GM19372 (cell line): Measurements from ENCODE around the gene XYLT1.

Experiments
- ATAC-seq: cut with Tn5 transposase; IDR thresholded peaks from one replicate; pipeline ENCODE4 v1.9.1; 2021; ENCODE audit warnings: mild to moderate bottlenecking, low read depth, moderate library complexity; ENCODE audit not compliant: unreplicated experiment

The XYLT1 gene

GRCh38 chr16:17241264-17241835 is 229.4 kb downstream of the XYLT1 start:
- ATAC-seq = no peak

- ATAC-seq = no peak
Observed at GRCh38 chr16:17238285-17239028, 232.3 kb downstream of the XYLT1 start.

- ATAC-seq = no peak
Observed at GRCh38 chr16:17237350-17237944, 233.3 kb downstream of the XYLT1 start.

GRCh38 chr16:17235147-17235815 is 235.5 kb downstream of the XYLT1 start:
- no peak for ATAC-seq

GRCh38 chr16:17233318-17234002 is 237.3 kb downstream of the XYLT1 start:
- ATAC-seq = no peak

GRCh38 chr16:17232487-17232886 is 238.3 kb downstream of the XYLT1 start:
- ATAC-seq = no peak

- ATAC-seq = no peak
Observed at GRCh38 chr16:17231972-17232371, 238.8 kb downstream of the XYLT1 start.

GRCh38 chr16:17230932-17231581 is 239.7 kb downstream of the XYLT1 start:
- no peak for ATAC-seq

GRCh38 chr16:17229766-17230165 is 241.0 kb downstream of the XYLT1 start:
- no peak for ATAC-seq

GRCh38 chr16:17229131-17229530 is 241.6 kb downstream of the XYLT1 start:
- ATAC-seq = no peak

GRCh38 chr16:17228708-17229055 is 242.1 kb downstream of the XYLT1 start:
- ATAC-seq = no peak

GRCh38 chr16:17228048-17228707 is 242.6 kb downstream of the XYLT1 start:
- no peak for ATAC-seq

GRCh38 chr16:17227278-17227677 is 243.5 kb downstream of the XYLT1 start:
- no peak for ATAC-seq

- no peak for ATAC-seq
Observed at GRCh38 chr16:17225541-17225940, 245.2 kb downstream of the XYLT1 start.

GRCh38 chr16:17224879-17225281 is 245.9 kb downstream of the XYLT1 start:
- no peak for ATAC-seq

GRCh38 chr16:17224350-17224749 is 246.4 kb downstream of the XYLT1 start:
- no peak for ATAC-seq

GRCh38 chr16:17223576-17223975 is 247.2 kb downstream of the XYLT1 start:
- ATAC-seq = no peak

- ATAC-seq = no peak
Observed at GRCh38 chr16:17222871-17223401, 247.8 kb downstream of the XYLT1 start.

GRCh38 chr16:17219991-17220390 is 250.8 kb downstream of the XYLT1 start:
- no peak for ATAC-seq

- ATAC-seq = no peak
Observed at GRCh38 chr16:17215936-17216335, 254.8 kb downstream of the XYLT1 start.
